ENCODE results near the gene PSMD3.
"Not testable (repeated sequence)": the region's sequence is repeated elsewhere in the genome, so short reads cannot be mapped to it uniquely, and the experiment has no call there.

Gene PSMD3

DNA sequence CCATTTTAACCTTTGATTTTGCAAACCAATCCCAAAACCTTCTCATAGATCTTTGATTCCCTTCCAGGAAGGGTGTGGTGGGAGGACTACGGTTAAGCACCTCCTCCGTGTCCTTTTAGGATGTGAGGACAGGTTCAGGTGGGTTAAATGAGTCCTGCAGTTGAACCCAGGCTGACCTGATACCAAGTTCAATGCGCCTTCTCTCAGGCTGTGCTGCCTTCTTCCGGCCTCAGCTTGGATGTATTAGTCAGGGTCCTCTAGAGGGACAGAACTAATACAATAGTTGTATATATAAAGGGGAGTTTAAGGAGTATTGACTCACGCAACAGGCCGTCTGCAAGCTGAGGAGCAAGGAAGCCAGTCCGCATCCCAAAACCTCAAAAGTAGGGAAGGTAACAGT, 24.1 kb downstream of the PSMD3 start:
- H3K27ac ChIP-seq = no peak overlapping the region
- H3K36me3 ChIP-seq = no peaks in the 10 kb centered on the region
- no peak overlapping the region for H3K4me3 ChIP-seq
- H3K4me1 ChIP-seq = no peaks in the 10 kb centered on the region
- H3K9me3 ChIP-seq = no peaks in the 10 kb centered on the region
- intact Hi-C loops (cut with DNase I; ENCODE audit: low total_unique reads) = no loop called here
- TF ChIP-seq CTCF (IDR thresholded peaks at IDR 0.05) = no peak
- no peaks in the 10 kb centered on the region for H3K27me3 ChIP-seq
- DNase-seq = no peak

DNA sequence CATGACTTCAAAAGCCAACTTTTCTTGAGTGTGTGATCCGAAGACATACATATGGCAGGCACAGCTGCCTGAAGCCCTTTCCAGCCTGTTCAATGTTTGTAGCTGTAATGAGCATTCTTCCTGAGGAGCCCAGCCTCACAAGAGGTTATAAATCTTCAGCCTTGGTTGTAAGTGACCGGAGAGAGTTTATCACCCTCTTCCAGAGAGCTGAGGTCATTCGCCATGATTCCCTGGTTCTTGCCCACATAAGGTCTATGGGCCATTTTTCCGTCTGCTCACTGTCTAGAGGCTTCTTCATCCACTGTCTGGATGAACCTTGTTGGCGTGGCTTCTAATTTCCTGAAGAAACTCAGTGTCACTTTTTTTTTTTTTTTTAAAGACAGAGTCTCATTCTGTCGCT, 24.9 kb downstream of the PSMD3 start:
- intact Hi-C loops (cut with DNase I; ENCODE audit: low total_unique reads) = no loop called here
- no peaks in the 10 kb centered on the region for H3K27me3 ChIP-seq
- no peaks in the 10 kb centered on the region for H3K9me3 ChIP-seq
- no peak for DNase-seq
- H3K4me3 ChIP-seq = no peak overlapping the region
- H3K4me1 ChIP-seq = no peaks in the 10 kb centered on the region
- H3K27ac ChIP-seq = no peak overlapping the region
- no peaks in the 10 kb centered on the region for H3K36me3 ChIP-seq
- no peak for TF ChIP-seq CTCF (IDR thresholded peaks at IDR 0.05)

- not testable (repeated sequence) for H3K36me3 ChIP-seq, H3K4me3 ChIP-seq, H3K27ac ChIP-seq, H3K9me3 ChIP-seq, DNase-seq, H3K27me3 ChIP-seq, H3K4me1 ChIP-seq
- intact Hi-C loops (cut with DNase I; ENCODE audit: low total_unique reads) = loop anchor here (5.0 to 10.0 kb wide), 2 partner anchors 181 to 264 kb away; no protein-coding TSS in a partner anchor
Observed at GRCh38 chr17:40010946-40011500, 30.4 kb downstream of the PSMD3 start.

GRCh38 chr17:40012017-40012647, 31.5 kb downstream of the PSMD3 start:
- not testable (repeated sequence) for H3K9me3 ChIP-seq, H3K27ac ChIP-seq, DNase-seq, H3K4me3 ChIP-seq, H3K36me3 ChIP-seq, H3K4me1 ChIP-seq, H3K27me3 ChIP-seq
- intact Hi-C loops (cut with DNase I; ENCODE audit: low total_unique reads) = loop anchor here (5.0 to 10.0 kb wide), 2 partner anchors 180 to 263 kb away; no protein-coding TSS in a partner anchor

GRCh38 chr17:40014375-40014980, 33.9 kb downstream of the PSMD3 start:
- H3K36me3 ChIP-seq = peaks cover 2 to 6% (median 4%) of the 10 kb centered on the region in 3 donors
- DNase-seq = no peak
- no peak overlapping the region for H3K4me3 ChIP-seq
- peaks cover 0 to 33% (median 25%) of the 10 kb centered on the region in 4 donors for H3K4me1 ChIP-seq
- intact Hi-C loops (cut with DNase I; ENCODE audit: low total_unique reads) = loop anchor here (5.0 to 10.0 kb wide), 2 partner anchors 178 to 260 kb away; no protein-coding TSS in a partner anchor
- H3K27ac ChIP-seq = peak overlapping the region in 1 of 2 donors; percentile 10
- no peaks in the 10 kb centered on the region for H3K9me3 ChIP-seq
- no peaks in the 10 kb centered on the region for H3K27me3 ChIP-seq
- TF ChIP-seq CTCF (IDR thresholded peaks at IDR 0.05) = no peak

- Histone ChIP-seq H3K36me3 (peaks cover 4 to 14% (median 12%) of the 10 kb centered on the region in 3 donors), H3K4me1 (peaks cover 0 to 36% (median 27%) of the 10 kb centered on the region in 4 donors), H3K9me3 (no peaks in the 10 kb centered on the region), H3K27ac (peak within 1 kb of the TSS in 1 of 2 donors; percentile 10), H3K27me3 (no peaks in the 10 kb centered on the region), H3K4me3 (no peak within 1 kb of the TSS)
- no peak for TF ChIP-seq CTCF (IDR thresholded peaks at IDR 0.05)
- no peak for DNase-seq
- intact Hi-C loops (cut with DNase I; ENCODE audit: low total_unique reads) = loop anchor here (10.0 kb wide), 1 partner anchor 260 kb away; no protein-coding TSS in a partner anchor
Observed at GRCh38 chr17:40015005-40015997, 34.7 kb downstream of the PSMD3 start, which contains the start of gene CSF3. CSF3 (plus strand) TSS chr17:40015440; CDS start chr17:40015475, 35 bp downstream.

All from tibial artery (tissue), 4 donors.